ENCODE data around the gene ARHGEF4.

- TF ChIP-seq POLR2A (IDR thresholded peaks at IDR 0.05) (no peak), CTCF (IDR thresholded peaks at IDR 0.05) (no peak)
Observed at GRCh38 chr2:131043199-131044074, 206.7 kb downstream of the ARHGEF4 start.

Data from esophagus squamous epithelium (tissue), 4 donors.